Naive thymus-derived CD8-positive, alpha-beta T cell (primary cell): Measurements from ENCODE around the gene ABHD15. TPM values are rescaled to one million over a fixed set of nuclear protein-coding genes. Genes with fewer than 3 reads are reported as not detected.

ENCODE experiments used
- ATAC-seq, 2 donors: fragments of 150-1000 bp; cut with Tn5 transposase in 1 of 2; sonication (Bioruptor Pico), chemical (Tn5 transposase) in 1 of 2; 1 replicate in 1 of 2; 2 replicates in 1 of 2; pipeline ENCODE4 v1.10.0; 2021; ENCODE audit warnings: mild to moderate bottlenecking in 2 of 2, moderate library complexity in 2 of 2
- POLR2A ChIA-PET: fragments of 350-600 bp; sonication (Branson Sonifier 250); formaldehyde crosslinking; loops from one replicate; lab custom pipeline; 2021; ENCODE audit warnings: antibody characterized with exemption; lab: Charles Lee
- DNase-seq, 10 donors: peaks; one replicate each; pipeline versions ENCODE4 v3.0.0 to v3.0.0-alpha.2; 2020 to 2022
- H3K27ac Mint-ChIP-seq, 10 donors: one replicate each; pipeline ENCODE4 v1.8.0; 2020 to 2022; ENCODE audit warnings: mild to moderate bottlenecking in 10 of 10, mixed read lengths in 10 of 10, moderate library complexity in 4 of 10, inconsistent platforms in 1 of 10
- H3K27me3 Mint-ChIP-seq, 5 donors: one replicate each; pipeline ENCODE4 v1.8.0; 2021 to 2022; ENCODE audit warnings: mixed read lengths in 5 of 5
- H3K36me3 Mint-ChIP-seq, 3 donors: one replicate each; pipeline ENCODE4 v1.8.0; 2020 to 2022; ENCODE audit warnings: mixed read lengths in 3 of 3, mild to moderate bottlenecking in 2 of 3, inconsistent platforms in 1 of 3
- H3K4me1 Mint-ChIP-seq, 4 donors: one replicate each; pipeline ENCODE4 v1.8.0; 2021 to 2022; ENCODE audit warnings: mixed read lengths in 4 of 4
- H3K4me3 Mint-ChIP-seq, 10 donors: one replicate each; pipeline ENCODE4 v1.8.0; 2020 to 2022; ENCODE audit warnings: mild to moderate bottlenecking in 10 of 10, mixed read lengths in 10 of 10, moderate library complexity in 6 of 10, inconsistent platforms in 1 of 10
- H3K9me3 Mint-ChIP-seq, 9 donors: one replicate each; pipeline ENCODE4 v1.8.0; 2020 to 2022; ENCODE audit warnings: mixed read lengths in 9 of 9, mild to moderate bottlenecking in 3 of 9, inconsistent platforms in 1 of 9, moderate library complexity in 1 of 9
- polyA plus RNA-seq, 3 donors: library from polyadenylated mRNA; unstranded; fragments of 300-500 nt; fragmentation: Illumina TruSeq; gene quantifications; one replicate each; pipeline ENCODE4 v1.2.3, GENCODE V29; 2021
- total RNA-seq, 8 experiments: library from RNA in 2 of 8; stranded (reverse) in 2 of 8; gene quantifications; one replicate each; pipeline ENCODE4 v1.2.3 and lab custom pipeline; 2021 to 2026

The ABHD15 gene
- total and polyA plus RNA-seq, 5 experiments from 2014 or later = 4.2 to 13.8 (median 8.9) TPM

- Mint-ChIP-seq H3K4me3 (peak within 1 kb of the TSS; percentile 83 to 95 (median 90)), H3K4me1 (peaks cover 10 to 46% (median 41%) of the 10 kb centered on the region in 4 donors), H3K27me3 (peaks cover 0 to 2% (median 0%) of the 10 kb centered on the region in 5 donors), H3K36me3 (no peaks in the 10 kb centered on the region), H3K27ac (peak within 1 kb of the TSS in 7 of 10 donors; percentile 20 to 82 (median 57)), H3K9me3 (no peaks in the 10 kb centered on the region)
- DNase-seq (peak in 2 of 10 donors; percentile 25 to 34), ATAC-seq (peak in 1 of 2 donors; percentile 9)
- POLR2A ChIA-PET = interaction anchor here (0.6 to 4.9 kb wide), 8 partner anchors 12 to 185 kb away, joined by 3 to 79 read pairs (median 3); partner anchors contain the start of genes ABHD15 and TP53I13
Measured at GRCh38 chr17:29592850-29593551, 26.2 kb upstream of the ABHD15 start, which contains the start of gene ANKRD13B. ANKRD13B (plus strand) TSS chr17:29593132; CDS start chr17:29593622, 490 bp downstream.

GRCh38 chr17:29591737-29592608, 25.1 kb upstream of the ABHD15 start:
- Mint-ChIP-seq H3K27me3 (peaks cover 0 to 2% (median 0%) of the 10 kb centered on the region in 5 donors), H3K4me3 (peak overlapping the region; percentile 83 to 95 (median 90)), H3K4me1 (peaks cover 16 to 57% (median 51%) of the 10 kb centered on the region in 4 donors), H3K9me3 (no peaks in the 10 kb centered on the region), H3K36me3 (no peaks in the 10 kb centered on the region), H3K27ac (peak overlapping the region in 7 of 10 donors; percentile 51 to 89 (median 83))
- POLR2A ChIA-PET = interaction anchor here (0.6 to 4.9 kb wide), 10 partner anchors 11 to 186 kb away, joined by 3 to 79 read pairs (median 3); partner anchors contain the start of genes ABHD15, CORO6 and TP53I13
- peak; percentile 56 to 84 (median 72) for DNase-seq
- ATAC-seq = peak; percentile 33 to 41

- POLR2A ChIA-PET = interaction anchor here (0.7 to 4.9 kb wide), 7 partner anchors 10 to 115 kb away, joined by 3 to 79 read pairs (median 4); partner anchors contain the start of genes ABHD15, CORO6 and TP53I13
- peak; percentile 9 to 17 for ATAC-seq
- H3K9me3 Mint-ChIP-seq = no peaks in the 10 kb centered on the region
- peaks cover 0 to 2% (median 0%) of the 10 kb centered on the region in 5 donors for H3K27me3 Mint-ChIP-seq
- peak overlapping the region; percentile 83 to 95 (median 90) for H3K4me3 Mint-ChIP-seq
- peaks cover 17 to 64% (median 59%) of the 10 kb centered on the region in 4 donors for H3K4me1 Mint-ChIP-seq
- no peaks in the 10 kb centered on the region for H3K36me3 Mint-ChIP-seq
- peak in 2 of 10 donors; percentile 28 to 34 for DNase-seq
- peak overlapping the region in 9 of 10 donors; percentile 52 to 92 (median 83) for H3K27ac Mint-ChIP-seq
Measured at GRCh38 chr17:29591146-29591736, 24.4 kb upstream of the ABHD15 start.

GRCh38 chr17:29590411-29591145, 23.7 kb upstream of the ABHD15 start:
- DNase-seq (peak in 3 of 10 donors; percentile 15 to 37 (median 36)), ATAC-seq (no peak)
- Mint-ChIP-seq H3K27me3 (peaks cover 0 to 2% (median 0%) of the 10 kb centered on the region in 5 donors), H3K36me3 (no peaks in the 10 kb centered on the region), H3K4me3 (peak overlapping the region; percentile 83 to 95 (median 90)), H3K27ac (peak overlapping the region; percentile 24 to 93 (median 86)), H3K4me1 (peaks cover 20 to 69% (median 65%) of the 10 kb centered on the region in 4 donors), H3K9me3 (no peaks in the 10 kb centered on the region)
- POLR2A ChIA-PET = interaction anchor here (0.7 to 4.9 kb wide), 7 partner anchors 9 to 115 kb away, joined by 3 to 79 read pairs (median 4); partner anchors contain the start of genes ABHD15, CORO6 and TP53I13

GRCh38 chr17:29589524-29590410, 22.9 kb upstream of the ABHD15 start, which contains the start of gene GIT1:
GIT1 (minus strand) TSS chr17:29589648; CDS start chr17:29589378, 270 bp downstream.
- Mint-ChIP-seq H3K4me1 (peaks cover 25 to 77% (median 73%) of the 10 kb centered on the region in 4 donors), H3K4me3 (peak within 1 kb of the TSS; percentile 88 to 95 (median 94)), H3K36me3 (no peaks in the 10 kb centered on the region), H3K27me3 (peaks cover 0 to 2% (median 0%) of the 10 kb centered on the region in 5 donors), H3K27ac (peak within 1 kb of the TSS; percentile 78 to 95 (median 92)), H3K9me3 (no peaks in the 10 kb centered on the region)
- POLR2A ChIA-PET = interaction anchor here (2.4 to 4.4 kb wide), 2 partner anchors 8 to 26 kb away, joined by 31 to 43 read pairs; no protein-coding TSS in a partner anchor
- peak; percentile 74 to 82 for ATAC-seq
- DNase-seq = peak; percentile 72 to 89 (median 83)

GRCh38 chr17:29588562-29589411, 21.9 kb upstream of the ABHD15 start:
- H3K9me3 Mint-ChIP-seq = no peaks in the 10 kb centered on the region
- no peaks in the 10 kb centered on the region for H3K36me3 Mint-ChIP-seq
- peak overlapping the region in 8 of 10 donors; percentile 7 to 95 (median 92) for H3K27ac Mint-ChIP-seq
- POLR2A ChIA-PET = interaction anchor here (0.5 to 2.4 kb wide), 6 partner anchors 16 to 343 kb away, joined by 3 to 31 read pairs (median 4); partner anchors contain the start of gene ABHD15
- ATAC-seq = peak; percentile 17 to 27
- no peaks in the 10 kb centered on the region for H3K27me3 Mint-ChIP-seq
- H3K4me1 Mint-ChIP-seq = peaks cover 30 to 81% (median 78%) of the 10 kb centered on the region in 4 donors
- peak overlapping the region; percentile 88 to 95 (median 94) for H3K4me3 Mint-ChIP-seq
- peak in 6 of 10 donors; percentile 24 to 72 (median 38) for DNase-seq

GRCh38 chr17:29588017-29588561, 21.3 kb upstream of the ABHD15 start:
- POLR2A ChIA-PET = interaction anchor here (0.7 to 2.4 kb wide), 6 partner anchors 15 to 343 kb away, joined by 3 to 31 read pairs (median 4); partner anchors contain the start of gene ABHD15
- Mint-ChIP-seq H3K9me3 (no peaks in the 10 kb centered on the region), H3K27me3 (no peaks in the 10 kb centered on the region), H3K36me3 (no peaks in the 10 kb centered on the region), H3K4me3 (peak overlapping the region; percentile 88 to 95 (median 94)), H3K27ac (peak overlapping the region; percentile 83 to 95 (median 92)), H3K4me1 (peaks cover 30 to 83% (median 80%) of the 10 kb centered on the region in 4 donors)
- ATAC-seq = no peak
- peak in 1 of 10 donors; percentile 36 for DNase-seq

GRCh38 chr17:29587591-29587990, 20.8 kb upstream of the ABHD15 start:
- Mint-ChIP-seq H3K9me3 (no peaks in the 10 kb centered on the region), H3K27ac (peak overlapping the region; percentile 63 to 94 (median 88)), H3K27me3 (no peaks in the 10 kb centered on the region), H3K4me3 (peak overlapping the region; percentile 88 to 95 (median 94)), H3K36me3 (no peaks in the 10 kb centered on the region), H3K4me1 (peaks cover 30 to 80% (median 78%) of the 10 kb centered on the region in 4 donors)
- POLR2A ChIA-PET = interaction anchor here (0.7 to 2.4 kb wide), 5 partner anchors 15 to 28 kb away, joined by 3 to 31 read pairs (median 5); partner anchors contain the start of gene ABHD15
- DNase-seq (no peak), ATAC-seq (no peak)
